ENCODE results near the gene LRRC45.

The LRRC45 gene

GRCh38 chr17:82023447-82024241 lies 539 bp downstream of the LRRC45 start:
- Histone ChIP-seq H3K9ac (ENCODE audit: low read depth, low read length) (peak overlapping the region; percentile 85), H3K9me3 (ENCODE audit: insufficient read depth, low read length, severe bottlenecking) (no peaks in the 10 kb centered on the region), H3K4me2 (ENCODE audit: insufficient read depth, low read length) (peak overlapping the region; percentile 95), H3K4me3 (ENCODE audit: low read depth in 1 of 2, low read length in 2 of 2) (peak overlapping the region; percentile 77 to 94), H3K27me3 (ENCODE audit: insufficient read depth, low read length, poor library complexity) (no peaks in the 10 kb centered on the region), H3K27ac (ENCODE audit: low read length) (peak overlapping the region; percentile 70), H4K20me1 (ENCODE audit: insufficient read depth, low read length) (peaks cover 44% of the 10 kb centered on the region), H3K36me3 (ENCODE audit: insufficient read depth, low read length) (peaks cover 39% of the 10 kb centered on the region), H2AFZ (ENCODE audit: low read depth, low read length) (peak overlapping the region; percentile 83), H3K79me2 (ENCODE audit: insufficient read depth, low read length) (peaks cover 43% of the 10 kb centered on the region), H3K4me1 (ENCODE audit: insufficient read depth, low read length) (peaks cover 43% of the 10 kb centered on the region)
- peak; percentile 13 for ATAC-seq (ENCODE audit: insufficient read depth, low read depth)
- peak; percentile 54 for DNase-seq
- TF ChIP-seq EZH2 (IDR thresholded peaks at IDR 0.05; ENCODE audit: borderline replicate concordance, low read depth, low read length, severe bottlenecking), result no peak
- no peak for TF ChIP-seq CTCF (IDR thresholded peaks at IDR 0.05; ENCODE audit: borderline replicate concordance, extremely low read depth, low read length, poor library complexity, severe bottlenecking)

GRCh38 chr17:82024859-82025258 lies 1.8 kb downstream of the LRRC45 start:
- Histone ChIP-seq H2AFZ (ENCODE audit: low read depth, low read length) (no peak overlapping the region), H3K27ac (ENCODE audit: low read length) (no peak overlapping the region), H3K4me3 (ENCODE audit: low read depth in 1 of 2, low read length in 2 of 2) (peak overlapping the region in 1 of 2 experiments; percentile 23; a peak in 1 of 4 replicates), H3K27me3 (ENCODE audit: insufficient read depth, low read length, poor library complexity) (no peaks in the 10 kb centered on the region), H3K9me3 (ENCODE audit: insufficient read depth, low read length, severe bottlenecking) (no peaks in the 10 kb centered on the region), H3K4me1 (ENCODE audit: insufficient read depth, low read length) (peaks cover 46% of the 10 kb centered on the region), H3K9ac (ENCODE audit: low read depth, low read length) (peak overlapping the region; percentile 85; the same call in 1 of the 2 replicates), H3K36me3 (ENCODE audit: insufficient read depth, low read length) (peaks cover 37% of the 10 kb centered on the region), H3K79me2 (ENCODE audit: insufficient read depth, low read length) (peaks cover 43% of the 10 kb centered on the region), H4K20me1 (ENCODE audit: insufficient read depth, low read length) (peaks cover 39% of the 10 kb centered on the region), H3K4me2 (ENCODE audit: insufficient read depth, low read length) (peak overlapping the region; percentile 95)
- DNase-seq (no peak), ATAC-seq (ENCODE audit: insufficient read depth, low read depth) (no peak)
- TF ChIP-seq CTCF (IDR thresholded peaks at IDR 0.05; ENCODE audit: borderline replicate concordance, extremely low read depth, low read length, poor library complexity, severe bottlenecking) (no peak), EZH2 (IDR thresholded peaks at IDR 0.05; ENCODE audit: borderline replicate concordance, low read depth, low read length, severe bottlenecking) (no peak)

GRCh38 chr17:82025401-82026107 lies 2.4 kb downstream of the LRRC45 start:
- TF ChIP-seq EZH2 (IDR thresholded peaks at IDR 0.05; ENCODE audit: borderline replicate concordance, low read depth, low read length, severe bottlenecking), result no peak
- TF ChIP-seq CTCF (IDR thresholded peaks at IDR 0.05; ENCODE audit: borderline replicate concordance, extremely low read depth, low read length, poor library complexity, severe bottlenecking), result no peak
- ATAC-seq (ENCODE audit: insufficient read depth, low read depth) (no peak), DNase-seq (no peak)
- peaks cover 36% of the 10 kb centered on the region for H3K79me2 ChIP-seq (ENCODE audit: insufficient read depth, low read length)
- no peaks in the 10 kb centered on the region for H3K9me3 ChIP-seq (ENCODE audit: insufficient read depth, low read length, severe bottlenecking)
- H3K4me2 ChIP-seq (ENCODE audit: insufficient read depth, low read length), result peak overlapping the region; percentile 95; the same call in 1 of the 2 replicates
- H3K9ac ChIP-seq (ENCODE audit: low read depth, low read length), result 0 out of 2 replicates have a peak overlapping the region, but pooled peaks have one; percentile 85
- peaks cover 37% of the 10 kb centered on the region for H3K36me3 ChIP-seq (ENCODE audit: insufficient read depth, low read length)
- no peaks in the 10 kb centered on the region for H3K27me3 ChIP-seq (ENCODE audit: insufficient read depth, low read length, poor library complexity)
- no peak overlapping the region for H3K27ac ChIP-seq (ENCODE audit: low read length)
- H4K20me1 ChIP-seq (ENCODE audit: insufficient read depth, low read length), result peaks cover 38% of the 10 kb centered on the region
- H3K4me3 ChIP-seq (ENCODE audit: low read depth in 1 of 2, low read length in 2 of 2), result no peak overlapping the region
- H3K4me1 ChIP-seq (ENCODE audit: insufficient read depth, low read length), result peaks cover 47% of the 10 kb centered on the region
- H2AFZ ChIP-seq (ENCODE audit: low read depth, low read length), result no peak overlapping the region

All from DND-41 (cell line).